ENCODE measurements around the gene KLHL29. TPM values are rescaled to one million over a fixed set of nuclear protein-coding genes. Genes with fewer than 3 reads are reported as not detected.

Gene KLHL29
- total and polyA plus RNA-seq, 2 donors (not counting 1 experiment from before 2014, with no cell fraction given), result 1.3 to 3.4 TPM

DNA sequence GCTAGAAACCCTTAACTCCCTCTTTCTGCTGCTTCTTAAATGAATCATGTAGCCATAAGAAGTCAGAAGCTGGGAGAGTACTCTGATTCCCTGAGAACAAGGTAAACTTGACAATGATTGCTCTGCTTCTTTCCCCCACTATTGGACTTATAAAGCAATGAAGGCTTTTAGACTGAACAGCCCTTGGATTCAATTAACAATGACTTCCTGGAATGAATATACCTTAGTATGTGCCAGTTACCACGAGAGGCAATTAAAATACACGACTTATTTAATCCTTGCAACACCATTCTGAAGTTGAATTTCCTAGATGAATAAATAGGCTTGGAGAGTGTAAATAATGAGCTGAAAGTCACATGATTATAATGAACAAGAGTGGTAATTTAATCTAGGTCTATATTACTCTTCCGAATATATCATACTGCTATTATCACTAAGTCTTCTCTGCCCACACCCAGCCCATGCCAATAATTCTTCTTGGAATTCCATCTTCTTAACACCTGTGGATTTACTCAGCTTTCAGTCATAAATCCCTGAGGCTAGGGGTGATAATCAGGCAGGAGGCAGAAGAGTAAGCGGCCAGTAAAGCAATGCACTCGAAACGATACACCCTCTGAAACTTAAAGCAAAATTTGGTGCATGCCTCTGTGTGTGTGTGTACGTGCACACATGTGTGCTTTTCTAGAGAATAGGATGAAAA, 371.8 kb downstream of the KLHL29 start:
- Mint-ChIP-seq H3K4me3 (no peak overlapping the region), H3K9me3 (ENCODE audit: insufficient read depth) (no peaks in the 10 kb centered on the region), H3K27ac (no peak overlapping the region), H3K4me1 (peaks cover 5% of the 10 kb centered on the region), H3K27me3 (no peaks in the 10 kb centered on the region)
- no peak overlapping the region for H3K4me2 ChIP-seq (replicated peaks; ENCODE audit: low read depth, low read length, poor library complexity, severe bottlenecking)
- H4K20me1 ChIP-seq (ENCODE audit: control insufficient read depth, insufficient read depth, low read length, poor library complexity, severe bottlenecking), result no peaks in the 10 kb centered on the region
- POLR2A ChIA-PET, result no interaction called here
- H3K27ac ChIP-seq (ENCODE audit: low read length in 2 of 2), result no peak overlapping the region
- H3K4me3 ChIP-seq (ENCODE audit: control extremely low read depth in 1 of 5, extremely low read depth in 1 of 5, insufficient read depth in 1 of 5, low read depth in 2 of 5, low read length in 4 of 5), result no peak overlapping the region
- DNase-seq (no peak), ATAC-seq (ENCODE audit: low read depth) (no peak)
- peaks cover 7 to 60% of the 10 kb centered on the region in 2 experiments for H3K36me3 ChIP-seq (replicated peaks in 1 of 2; ENCODE audit: control extremely low read depth in 1 of 2, control insufficient read depth in 1 of 2, extremely low read depth in 1 of 2, insufficient read depth in 2 of 2, low read length in 1 of 2)
- H3K4me1 ChIP-seq (ENCODE audit: control insufficient read depth in 2 of 2, insufficient read depth in 2 of 2, low read length in 2 of 2), result no peaks in the 10 kb centered on the region
- intact Hi-C loops (cut with micrococcal nuclease), result no loop called here
- no peak overlapping the region for H2AFZ ChIP-seq (ENCODE audit: insufficient read depth, low read depth, low read length, poor library complexity, severe bottlenecking)
- CTCF ChIA-PET, result no interaction called here
- H3K79me2 ChIP-seq (ENCODE audit: control insufficient read depth, insufficient read depth, low read length), result no peaks in the 10 kb centered on the region
- no peak overlapping the region for H3K9ac ChIP-seq (ENCODE audit: low read length)
- H3K27me3 ChIP-seq (replicated peaks in 1 of 4; ENCODE audit: control extremely low read depth in 1 of 4, control insufficient read depth in 3 of 4, insufficient read depth in 4 of 4, low read length in 3 of 4), result no peaks in the 10 kb centered on the region
- TF ChIP-seq, protein P1, sequence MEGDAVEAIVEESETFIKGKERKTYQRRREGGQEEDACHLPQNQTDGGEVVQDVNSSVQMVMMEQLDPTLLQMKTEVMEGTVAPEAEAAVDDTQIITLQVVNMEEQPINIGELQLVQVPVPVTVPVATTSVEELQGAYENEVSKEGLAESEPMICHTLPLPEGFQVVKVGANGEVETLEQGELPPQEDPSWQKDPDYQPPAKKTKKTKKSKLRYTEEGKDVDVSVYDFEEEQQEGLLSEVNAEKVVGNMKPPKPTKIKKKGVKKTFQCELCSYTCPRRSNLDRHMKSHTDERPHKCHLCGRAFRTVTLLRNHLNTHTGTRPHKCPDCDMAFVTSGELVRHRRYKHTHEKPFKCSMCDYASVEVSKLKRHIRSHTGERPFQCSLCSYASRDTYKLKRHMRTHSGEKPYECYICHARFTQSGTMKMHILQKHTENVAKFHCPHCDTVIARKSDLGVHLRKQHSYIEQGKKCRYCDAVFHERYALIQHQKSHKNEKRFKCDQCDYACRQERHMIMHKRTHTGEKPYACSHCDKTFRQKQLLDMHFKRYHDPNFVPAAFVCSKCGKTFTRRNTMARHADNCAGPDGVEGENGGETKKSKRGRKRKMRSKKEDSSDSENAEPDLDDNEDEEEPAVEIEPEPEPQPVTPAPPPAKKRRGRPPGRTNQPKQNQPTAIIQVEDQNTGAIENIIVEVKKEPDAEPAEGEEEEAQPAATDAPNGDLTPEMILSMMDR (IDR thresholded peaks at IDR 0.05), result no peak
- TF ChIP-seq EZH2 (IDR thresholded peaks at IDR 0.05; ENCODE audit: borderline replicate concordance, insufficient read depth, low read depth, low read length, poor library complexity, severe bottlenecking), result no peak
- WGBS (ENCODE audit: insufficient coverage), result no CpG with 5 or more reads among the region's 7 CpGs
- H3K9me3 ChIP-seq (ENCODE audit: control extremely low read depth in 1 of 3, control insufficient read depth in 2 of 3, insufficient read depth in 1 of 3, low read length in 2 of 3), result no peaks in the 10 kb centered on the region

- Histone ChIP-seq H3K9me3 (ENCODE audit: control extremely low read depth in 1 of 3, control insufficient read depth in 2 of 3, insufficient read depth in 1 of 3, low read length in 2 of 3) (no peaks in the 10 kb centered on the region), H3K27ac (ENCODE audit: low read length in 2 of 2) (no peak overlapping the region), H3K4me1 (ENCODE audit: control insufficient read depth in 2 of 2, insufficient read depth in 2 of 2, low read length in 2 of 2) (no peaks in the 10 kb centered on the region), H4K20me1 (ENCODE audit: control insufficient read depth, insufficient read depth, low read length, poor library complexity, severe bottlenecking) (no peaks in the 10 kb centered on the region), H3K4me3 (ENCODE audit: control extremely low read depth in 1 of 5, extremely low read depth in 1 of 5, insufficient read depth in 1 of 5, low read depth in 2 of 5, low read length in 4 of 5) (no peak overlapping the region), H2AFZ (ENCODE audit: insufficient read depth, low read depth, low read length, poor library complexity, severe bottlenecking) (no peak overlapping the region), H3K9ac (ENCODE audit: low read length) (no peak overlapping the region), H3K27me3 (replicated peaks in 1 of 4; ENCODE audit: control extremely low read depth in 1 of 4, control insufficient read depth in 3 of 4, insufficient read depth in 4 of 4, low read length in 3 of 4) (no peaks in the 10 kb centered on the region), H3K79me2 (ENCODE audit: control insufficient read depth, insufficient read depth, low read length) (no peaks in the 10 kb centered on the region), H3K4me2 (replicated peaks; ENCODE audit: low read depth, low read length, poor library complexity, severe bottlenecking) (no peak overlapping the region), H3K36me3 (replicated peaks in 1 of 2; ENCODE audit: control extremely low read depth in 1 of 2, control insufficient read depth in 1 of 2, extremely low read depth in 1 of 2, insufficient read depth in 2 of 2, low read length in 1 of 2) (peaks cover 7 to 60% of the 10 kb centered on the region in 2 experiments)
- ATAC-seq (ENCODE audit: low read depth) (no peak), DNase-seq (no peak)
- H3K9me3 Mint-ChIP-seq (ENCODE audit: insufficient read depth), result no peaks in the 10 kb centered on the region
- intact Hi-C loops (cut with micrococcal nuclease), result no loop called here
- H3K4me3 Mint-ChIP-seq, result no peak overlapping the region
- no peak for TF ChIP-seq EZH2 (IDR thresholded peaks at IDR 0.05; ENCODE audit: borderline replicate concordance, insufficient read depth, low read depth, low read length, poor library complexity, severe bottlenecking)
- TF ChIP-seq, protein P1 (IDR thresholded peaks at IDR 0.05), result no peak
- H3K27ac Mint-ChIP-seq, result no peak overlapping the region
- peaks cover 7% of the 10 kb centered on the region for H3K4me1 Mint-ChIP-seq
- WGBS (ENCODE audit: insufficient coverage), result 90% methylated on average over 2 of the region's 6 CpGs
- no peaks in the 10 kb centered on the region for H3K27me3 Mint-ChIP-seq
- POLR2A ChIA-PET, result no interaction called here
- CTCF ChIA-PET, result interaction anchor here (0.7 kb wide), 1 partner anchor 9 kb away, joined by 3 read pairs; no protein-coding TSS in a partner anchor
These were observed 372.9 kb downstream of the KLHL29 start for GRCh38 chr2:23757686-23758433.

Measured in B cell (primary cell).